GM03348 (cell line): ENCODE results near the gene PRDX5.
A peak's percentile ranks its signal among the peaks of the same experiment; 100 is the strongest.

Source experiments
- DNase-seq: peaks from one replicate; pipeline ENCODE4 v3.0.0; 2012; ENCODE audit warnings: low spot score

PRDX5 gene

DNA sequence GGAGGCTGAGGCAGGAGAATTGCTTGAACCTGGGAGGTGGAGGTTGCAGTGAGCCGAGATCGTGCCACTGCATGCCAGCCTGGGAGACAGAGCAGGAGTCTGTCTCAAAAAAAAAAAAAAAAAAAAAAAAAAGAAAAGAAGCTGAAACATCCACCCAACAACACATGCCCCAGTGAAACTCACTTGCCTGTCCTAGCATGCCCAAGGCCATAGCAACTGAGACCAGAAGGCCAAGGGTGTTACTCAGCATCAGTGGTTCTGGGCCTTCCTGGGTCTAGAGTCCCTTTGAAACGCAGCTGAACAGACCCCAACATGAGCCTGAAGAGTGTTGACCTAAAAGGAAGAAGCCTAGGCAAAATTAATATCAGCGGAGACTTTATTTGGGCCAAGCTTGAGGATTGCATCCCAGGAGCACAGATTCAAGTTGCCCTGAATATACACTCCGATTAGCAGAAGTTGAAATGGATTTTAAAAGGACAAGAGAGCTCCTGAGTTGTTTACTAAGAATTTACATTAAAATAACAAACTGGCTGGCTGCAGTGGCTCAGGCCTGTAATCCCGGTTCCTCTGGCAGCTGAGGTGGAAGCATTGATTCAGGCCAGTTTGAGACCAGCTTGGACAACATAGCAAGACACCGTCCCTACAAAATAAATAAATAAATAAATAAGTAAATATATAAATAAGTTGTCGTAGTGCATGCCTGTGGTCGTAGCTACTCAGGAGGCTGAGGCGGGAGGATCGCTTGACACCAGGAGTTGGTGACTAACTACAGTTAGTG lies 7.0 kb downstream of the PRDX5 start:
- DNase-seq = no peak

DNA sequence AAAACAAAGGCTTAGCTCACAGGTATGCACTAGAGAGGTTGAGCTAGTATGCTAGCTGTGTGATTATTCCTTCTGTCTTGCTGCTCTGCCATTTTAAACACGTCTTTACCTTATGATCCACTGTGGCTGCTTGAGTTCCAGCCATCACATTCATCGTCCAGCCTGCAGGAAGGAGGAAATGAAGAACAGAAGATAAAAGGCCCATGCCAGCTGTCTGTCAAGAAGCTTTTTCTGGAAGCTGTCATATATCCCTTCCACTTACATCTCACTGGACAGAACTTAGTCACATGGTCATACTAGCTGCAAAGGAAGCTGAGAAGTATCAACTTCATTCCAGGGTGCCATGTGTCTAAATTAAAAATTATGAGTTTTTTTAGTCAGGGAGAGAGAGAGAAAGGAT lies 9.5 kb downstream of the PRDX5 start:
- DNase-seq = no peak

DNA sequence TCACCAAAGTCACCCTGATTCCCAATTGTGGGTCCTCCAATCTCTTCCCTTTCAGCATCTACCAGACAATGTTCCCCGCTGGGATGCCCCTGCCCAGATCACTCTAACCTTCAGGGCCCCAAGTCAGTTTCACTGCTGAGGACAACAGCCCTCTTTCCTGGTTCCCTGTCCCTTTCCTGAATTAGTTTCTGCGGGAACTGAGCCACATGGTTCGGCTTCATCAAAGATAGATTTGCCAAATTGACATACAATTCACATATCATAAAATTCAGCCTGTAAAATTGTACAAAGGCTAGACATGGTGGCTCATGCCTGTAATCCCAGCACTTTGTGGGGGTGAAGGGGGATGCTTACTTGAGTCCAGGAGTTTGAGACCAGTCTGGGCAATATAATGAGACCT lies 10.1 kb downstream of the PRDX5 start:
- no peak for DNase-seq

DNA sequence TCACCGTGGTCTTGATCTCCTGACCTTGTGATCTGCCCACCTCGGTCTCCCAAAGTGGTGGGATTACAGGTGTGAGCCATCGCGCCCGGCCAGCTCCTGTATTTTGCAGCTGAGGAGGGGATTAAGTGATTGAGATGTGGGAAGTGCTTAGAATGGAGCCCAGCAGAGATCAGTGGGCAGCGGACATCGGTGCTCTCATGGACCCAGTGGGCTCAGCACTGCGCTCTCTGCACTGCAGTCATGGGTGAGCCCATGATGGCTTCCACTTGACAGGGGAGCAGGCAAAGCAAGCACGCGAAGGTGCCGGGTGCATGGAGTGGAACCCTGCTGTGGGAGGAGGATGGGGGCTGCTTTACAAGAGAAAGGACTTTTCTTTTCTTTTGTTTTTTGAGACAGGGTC lies 13.0 kb downstream of the PRDX5 start:
- DNase-seq = no peak

DNA sequence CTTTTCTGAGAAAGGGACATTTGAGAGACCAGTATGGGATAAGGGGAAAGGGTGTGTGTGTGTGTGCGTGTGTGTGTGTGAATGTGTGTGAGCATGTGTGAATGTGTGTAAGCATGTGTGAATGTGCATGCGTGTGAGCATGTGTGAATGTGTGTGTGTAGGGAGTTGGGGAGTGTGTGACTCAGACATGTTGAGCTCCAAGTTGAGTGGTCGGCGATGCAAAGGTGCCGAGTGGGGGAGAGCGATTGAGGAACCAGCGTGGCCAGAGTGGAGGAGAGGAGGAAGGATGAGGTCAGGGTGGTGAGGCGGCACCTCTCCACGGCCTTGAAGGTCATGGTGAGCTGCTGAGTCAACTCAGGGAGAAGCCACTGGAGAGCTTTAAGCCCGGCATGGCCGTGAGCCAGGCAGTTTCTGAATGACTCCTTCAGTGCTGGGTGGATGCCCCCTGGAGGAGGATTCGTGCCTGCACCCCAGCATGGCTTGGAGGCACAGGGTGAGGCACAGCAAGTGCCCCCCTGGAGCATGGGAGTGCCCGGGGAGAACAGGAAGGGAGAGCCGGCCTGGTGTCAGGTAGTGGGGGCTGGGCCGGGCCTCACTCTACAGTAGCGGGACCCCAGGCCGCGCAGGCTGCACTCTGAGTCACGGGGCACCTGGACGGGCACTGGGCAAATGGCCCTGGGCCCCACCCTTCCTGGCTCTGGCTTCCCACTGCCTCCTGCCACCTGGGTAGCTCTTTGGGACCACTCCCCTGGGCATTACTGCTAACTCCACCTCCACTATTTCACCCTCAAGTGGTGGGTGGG lies 13.8 kb downstream of the PRDX5 start:
- peak; percentile 87 for DNase-seq

DNA sequence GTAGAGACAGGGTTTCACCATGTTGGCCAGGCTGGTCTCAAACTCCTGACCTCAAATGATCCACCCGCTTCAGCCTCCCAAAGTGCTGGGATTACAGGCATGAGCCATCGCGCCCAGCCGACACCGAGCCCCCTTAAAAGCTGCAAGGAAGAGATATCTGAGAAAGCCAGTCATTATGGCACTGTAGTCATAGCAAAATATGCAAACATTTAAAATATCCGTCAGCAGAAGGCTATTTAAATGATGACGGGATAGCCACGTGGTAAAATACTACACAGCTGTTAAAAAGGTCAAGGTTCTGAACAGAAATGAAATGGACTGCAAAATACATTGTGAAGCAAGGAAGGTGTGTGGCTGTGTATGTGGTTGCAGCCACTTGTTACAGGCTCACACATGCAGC lies 15.6 kb downstream of the PRDX5 start:
- no peak for DNase-seq

DNA sequence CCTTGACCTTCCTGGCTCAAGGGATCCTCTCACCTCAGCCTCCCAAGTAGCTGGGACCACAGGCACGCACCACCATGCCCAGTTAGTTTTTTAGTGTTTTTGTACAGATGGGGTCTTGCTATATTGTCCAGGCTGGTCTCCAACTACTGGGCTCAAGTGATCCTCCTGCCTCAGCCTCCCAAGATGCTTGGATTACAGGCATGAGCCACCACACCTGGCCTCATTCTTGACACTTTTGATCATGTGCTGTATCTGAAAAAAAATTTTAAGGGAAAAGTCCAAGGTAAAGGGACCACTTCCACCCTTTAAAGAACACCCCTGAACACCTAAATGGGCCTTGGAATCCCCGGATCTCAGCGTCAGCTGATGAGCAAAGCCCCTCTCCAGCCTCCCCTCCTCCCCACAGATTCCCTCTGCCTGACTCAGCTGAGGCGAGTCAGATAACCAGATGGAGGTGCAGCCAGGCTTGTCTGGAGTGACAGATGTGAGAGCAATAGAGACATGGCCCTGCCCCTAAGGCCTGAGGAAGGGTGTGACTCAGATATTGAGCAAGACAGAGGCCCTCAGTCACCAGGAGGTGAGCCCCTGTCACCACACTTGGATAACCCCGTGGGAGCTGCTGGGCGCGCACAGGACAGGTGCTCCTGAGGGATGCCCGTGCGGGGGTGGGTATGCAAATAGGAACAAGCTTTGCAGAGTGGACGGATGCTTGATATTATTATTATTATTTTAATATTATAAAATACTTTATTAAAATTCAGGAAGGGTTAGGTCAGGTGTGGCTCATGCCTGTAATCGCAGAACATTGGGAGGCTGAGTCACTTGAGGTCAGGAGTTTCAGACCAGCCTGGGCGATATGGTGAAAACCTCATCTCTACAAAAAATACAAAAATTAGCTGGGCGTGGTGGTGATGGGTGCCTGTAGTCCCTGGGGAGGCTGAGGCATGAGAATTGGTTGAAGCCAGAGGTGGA lies 17.1 kb downstream of the PRDX5 start:
- peak; percentile 90 for DNase-seq

DNA sequence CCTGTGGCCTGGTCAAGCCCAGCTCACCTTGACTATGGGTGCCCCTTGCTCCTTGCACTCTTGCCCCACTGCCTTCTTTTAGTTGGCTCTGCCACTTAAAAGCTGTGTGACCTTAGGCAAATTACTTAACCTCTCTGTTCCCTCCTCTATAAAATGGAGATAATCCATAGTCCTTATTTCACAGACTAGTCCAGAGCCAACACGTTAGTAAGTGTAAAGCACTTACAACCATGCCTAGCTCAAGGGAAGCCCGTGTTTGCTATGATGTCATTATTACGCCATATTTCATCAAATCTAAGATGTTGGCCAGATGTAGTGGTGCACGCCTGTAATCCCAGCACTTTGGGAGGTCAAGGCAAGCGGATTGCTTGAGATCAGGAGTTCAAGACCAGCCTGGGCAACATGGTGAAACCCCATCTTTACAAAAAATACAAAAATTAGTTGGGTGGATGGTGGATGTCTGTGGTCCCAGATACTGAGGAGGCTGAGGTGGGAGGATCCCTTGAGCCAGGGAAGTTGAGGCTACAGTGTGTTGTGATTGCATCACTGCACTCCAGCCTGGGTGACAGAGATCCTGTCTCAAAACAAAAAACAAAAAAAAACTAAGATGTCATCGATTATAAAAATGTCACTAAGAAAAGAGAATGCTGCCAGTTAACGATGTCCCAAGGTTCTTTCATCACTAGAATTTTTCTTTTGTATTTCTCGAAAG lies 19.8 kb downstream of the PRDX5 start:
- no peak for DNase-seq

DNA sequence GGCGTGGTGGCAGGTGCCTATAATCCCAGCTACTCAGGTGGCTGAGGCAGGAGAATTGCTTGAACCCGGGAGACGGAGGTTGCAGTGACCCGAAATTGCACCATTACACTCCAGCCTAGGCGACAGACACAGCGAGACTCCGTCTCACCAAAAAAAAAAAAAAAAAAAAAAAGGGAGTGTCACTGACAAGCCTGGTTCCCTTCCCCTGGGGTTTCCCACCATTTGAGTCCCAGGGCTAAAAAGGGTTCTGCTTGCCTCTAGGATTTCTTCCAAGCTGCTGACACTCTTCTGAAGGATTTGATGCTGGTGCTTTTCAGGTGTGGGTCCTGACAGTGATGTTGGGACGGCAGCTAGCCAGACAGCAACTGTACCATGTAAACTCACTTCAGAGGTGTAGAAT lies 20.8 kb downstream of the PRDX5 start:
- DNase-seq = no peak

DNA sequence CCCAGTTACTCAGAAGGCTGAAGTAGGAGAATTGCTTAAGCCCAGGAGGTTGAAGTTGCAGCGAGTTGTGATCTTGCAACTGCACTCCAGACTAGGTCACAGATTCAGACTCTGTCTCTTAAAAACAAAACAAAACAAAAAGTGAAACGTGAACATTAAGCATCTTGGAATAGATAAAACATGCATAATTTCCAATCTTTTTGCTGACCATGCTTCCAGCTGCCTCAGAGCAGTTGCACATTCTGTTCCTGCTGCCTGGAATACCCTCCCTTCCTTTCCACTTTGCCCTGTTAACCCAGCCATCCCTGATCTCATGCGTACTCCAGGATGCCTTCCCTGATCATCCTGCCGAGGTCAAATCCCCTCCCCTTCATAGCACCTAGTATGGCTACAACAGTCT lies 21.4 kb downstream of the PRDX5 start:
- DNase-seq = no peak

DNA sequence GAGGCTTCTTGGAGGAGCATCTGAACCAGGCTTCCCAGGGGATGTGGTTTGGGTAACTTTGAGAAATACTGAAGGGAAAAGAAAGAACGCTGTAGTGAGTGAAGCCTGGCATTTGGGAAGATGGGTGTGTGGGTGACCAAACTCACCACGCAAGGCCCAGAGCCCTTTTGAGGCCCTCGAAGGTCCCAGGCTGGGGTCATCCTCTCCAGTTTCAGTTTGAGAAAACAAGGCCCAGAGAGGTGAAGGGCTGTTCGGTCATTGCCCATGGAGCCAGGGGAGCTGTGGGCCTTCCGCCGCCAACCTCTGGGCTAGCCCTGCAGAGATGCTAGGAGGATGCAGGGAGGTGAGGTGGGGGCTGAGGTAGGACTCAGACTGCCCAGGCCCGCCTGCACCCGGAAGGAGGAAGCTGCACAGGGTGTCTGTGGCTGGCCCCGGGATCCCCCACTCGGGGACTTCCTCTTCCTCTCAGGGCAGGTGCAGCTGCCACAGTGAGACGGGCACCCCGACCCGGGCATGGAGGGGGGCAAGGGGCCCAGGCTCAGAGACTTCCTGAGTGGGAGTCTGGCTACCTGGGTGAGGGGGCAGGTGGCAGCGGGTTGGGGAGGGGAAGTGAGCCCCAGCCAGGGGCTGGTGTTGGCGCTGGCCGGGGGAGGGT lies 22.0 kb downstream of the PRDX5 start, which contains the start of gene CCDC88B:
CCDC88B (plus strand) TSS at position 451 of the 655 bp plus-strand sequence; CDS start at position 514, 63 bp downstream.
- no peak for DNase-seq

DNA sequence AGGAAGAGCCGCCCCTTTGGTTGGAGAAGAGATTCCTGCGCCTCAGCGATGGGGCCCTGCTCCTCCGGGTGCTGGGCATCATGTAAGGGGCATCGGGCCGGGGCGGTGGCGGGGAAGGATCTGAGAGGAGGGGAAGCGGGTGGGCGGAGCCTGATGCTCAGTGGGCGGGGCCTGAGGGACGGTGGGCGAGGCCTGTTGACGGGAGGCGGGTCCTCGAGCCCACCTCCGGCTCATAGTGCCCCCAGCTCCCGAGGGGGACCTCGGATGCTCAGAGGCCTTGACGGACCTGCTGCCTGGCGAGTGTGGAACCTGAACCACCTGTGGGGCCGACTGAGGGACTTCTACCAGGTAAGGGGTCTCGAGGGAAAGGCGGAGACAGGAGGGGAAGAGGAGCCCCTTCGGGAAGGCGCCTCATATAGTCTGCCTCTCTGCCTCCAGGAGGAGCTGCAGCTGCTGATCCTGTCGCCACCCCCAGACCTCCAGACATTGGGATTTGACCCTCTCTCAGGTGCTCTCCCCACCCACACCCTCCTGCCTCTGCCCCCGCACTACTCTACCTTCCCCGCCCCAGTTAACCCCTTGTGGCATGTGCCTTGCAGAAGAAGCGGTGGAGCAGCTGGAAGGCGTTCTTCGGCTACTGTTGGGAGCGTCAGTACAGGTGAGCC lies 22.9 kb downstream of the PRDX5 start:
- peak; percentile 33 for DNase-seq

DNA sequence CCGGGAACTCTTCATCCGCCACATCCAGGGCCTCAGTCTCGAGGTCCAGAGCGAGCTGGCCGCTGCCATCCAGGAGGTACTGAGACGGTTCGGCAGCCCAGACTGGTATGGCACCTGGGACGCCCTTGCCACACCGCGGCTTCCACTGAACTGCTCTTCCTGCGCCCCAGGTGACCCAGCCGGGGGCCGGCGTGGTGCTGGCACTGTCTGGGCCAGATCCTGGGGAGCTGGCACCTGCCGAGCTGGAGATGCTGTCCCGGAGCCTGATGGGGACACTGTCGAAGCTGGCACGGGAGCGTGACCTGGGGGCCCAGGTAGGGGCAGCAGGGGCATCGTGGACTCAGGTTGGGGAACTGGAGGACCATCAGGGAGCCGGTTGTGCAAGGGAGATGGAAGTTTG lies 23.5 kb downstream of the PRDX5 start:
- DNase-seq = no peak

DNA sequence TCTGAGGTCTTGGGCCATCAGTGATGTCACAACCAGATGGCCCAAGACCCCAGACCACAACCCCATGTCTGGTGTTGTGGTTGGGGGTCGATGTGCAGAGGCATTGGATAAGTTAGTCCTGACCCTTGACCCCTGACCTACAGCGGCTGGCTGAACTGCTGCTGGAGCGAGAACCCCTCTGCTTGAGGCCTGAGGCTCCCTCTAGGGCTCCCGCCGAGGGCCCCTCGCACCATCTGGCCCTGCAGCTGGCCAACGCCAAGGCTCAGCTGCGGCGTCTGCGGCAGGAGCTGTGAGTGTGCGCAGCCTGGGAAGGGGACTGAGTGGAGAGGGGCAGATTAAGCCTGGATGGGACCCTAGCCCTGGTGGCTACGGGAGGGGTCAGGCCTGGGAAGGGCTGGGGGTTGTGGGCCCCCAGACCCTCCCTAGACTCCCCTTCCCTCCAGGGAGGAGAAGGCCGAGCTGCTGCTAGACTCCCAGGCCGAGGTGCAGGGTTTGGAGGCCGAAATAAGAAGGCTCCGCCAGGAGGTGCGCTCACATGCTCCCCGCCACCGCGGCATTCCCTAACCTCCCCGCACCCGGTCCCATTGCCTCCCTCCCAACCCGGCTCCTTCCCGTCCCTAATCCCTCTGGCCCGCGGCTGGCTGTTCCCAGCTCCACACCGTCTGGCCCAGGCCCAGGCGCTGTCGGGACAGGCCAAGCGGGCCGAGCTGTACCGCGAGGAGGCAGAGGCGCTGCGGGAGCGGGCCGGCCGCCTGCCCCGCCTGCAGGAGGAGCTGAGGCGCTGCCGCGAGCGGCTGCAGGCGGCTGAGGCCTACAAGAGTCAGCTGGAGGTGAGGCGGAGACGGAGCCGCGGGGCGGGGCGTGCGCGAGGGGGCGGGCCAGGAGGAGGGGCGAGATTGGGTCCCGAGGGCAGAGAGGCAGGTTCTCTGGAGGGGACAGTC lies 24.2 kb downstream of the PRDX5 start:
- DNase-seq = peak; percentile 96

DNA sequence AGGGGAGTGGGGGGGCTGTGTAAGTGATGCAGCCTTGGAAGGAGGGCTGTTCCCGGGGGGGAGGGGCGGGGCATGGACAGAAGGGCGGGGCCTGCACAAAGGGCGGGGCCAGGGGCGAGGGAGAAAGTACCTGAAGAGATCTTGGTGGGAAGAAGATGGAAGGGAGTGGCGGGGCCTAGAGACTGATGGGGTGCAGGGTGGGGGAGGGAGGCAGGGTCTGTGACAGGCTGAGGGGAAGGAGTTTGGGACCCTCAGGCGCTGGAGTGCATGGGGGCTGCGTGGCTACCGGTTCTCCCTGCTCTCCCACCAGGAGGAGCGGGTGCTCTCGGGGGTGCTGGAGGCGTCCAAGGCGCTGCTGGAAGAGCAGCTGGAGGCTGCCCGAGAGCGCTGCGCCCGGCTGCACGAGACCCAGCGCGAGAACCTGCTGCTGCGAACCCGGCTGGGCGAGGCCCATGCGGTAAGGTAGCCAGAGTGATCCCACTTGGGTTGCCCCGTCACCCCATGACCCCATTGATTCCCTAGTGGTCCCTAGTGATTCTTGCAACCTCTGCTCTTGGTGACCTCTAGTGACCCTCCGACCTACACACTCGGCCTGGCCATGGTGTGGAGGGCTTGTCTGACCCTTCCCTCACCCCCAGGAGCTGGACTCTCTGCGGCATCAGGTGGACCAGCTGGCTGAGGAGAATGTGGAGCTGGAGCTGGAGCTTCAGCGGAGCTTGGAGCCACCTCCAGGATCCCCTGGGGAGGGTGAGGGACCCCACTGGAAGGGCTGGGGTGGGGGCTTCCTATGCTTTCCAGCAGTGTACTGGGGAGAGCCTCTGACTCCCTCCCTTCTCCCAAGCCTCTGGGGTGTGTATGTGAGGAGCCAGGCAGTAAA lies 25.2 kb downstream of the PRDX5 start:
- no peak for DNase-seq

DNA sequence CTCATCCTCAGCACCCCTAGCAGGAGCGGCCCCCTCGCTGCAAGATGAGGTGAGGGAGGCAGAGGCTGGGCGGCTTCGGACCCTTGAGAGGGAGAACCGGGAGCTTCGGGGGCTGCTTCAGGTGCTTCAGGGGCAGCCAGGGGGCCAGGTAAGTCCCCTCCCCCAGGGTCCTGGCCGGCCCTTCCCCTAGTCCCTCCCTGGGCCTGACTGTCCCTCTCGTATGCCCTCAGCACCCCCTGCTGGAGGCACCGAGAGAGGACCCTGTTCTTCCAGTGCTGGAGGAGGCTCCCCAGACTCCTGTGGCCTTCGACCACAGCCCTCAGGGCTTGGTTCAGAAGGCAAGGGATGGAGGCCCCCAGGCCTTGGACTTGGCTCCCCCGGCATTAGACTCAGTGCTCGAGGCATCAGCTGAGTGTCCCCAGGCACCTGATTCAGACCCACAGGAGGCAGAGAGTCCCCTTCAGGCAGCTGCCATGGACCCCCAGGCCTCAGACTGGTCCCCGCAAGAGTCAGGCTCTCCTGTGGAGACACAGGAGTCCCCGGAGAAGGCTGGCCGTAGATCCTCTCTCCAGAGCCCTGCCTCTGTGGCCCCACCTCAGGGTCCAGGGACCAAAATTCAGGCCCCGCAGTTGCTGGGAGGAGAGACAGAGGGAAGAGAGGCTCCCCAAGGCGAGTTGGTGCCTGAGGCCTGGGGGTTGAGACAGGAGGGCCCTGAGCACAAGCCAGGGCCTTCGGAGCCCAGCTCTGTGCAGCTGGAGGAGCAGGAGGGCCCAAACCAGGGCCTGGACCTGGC lies 26.0 kb downstream of the PRDX5 start:
- DNase-seq = no peak

DNA sequence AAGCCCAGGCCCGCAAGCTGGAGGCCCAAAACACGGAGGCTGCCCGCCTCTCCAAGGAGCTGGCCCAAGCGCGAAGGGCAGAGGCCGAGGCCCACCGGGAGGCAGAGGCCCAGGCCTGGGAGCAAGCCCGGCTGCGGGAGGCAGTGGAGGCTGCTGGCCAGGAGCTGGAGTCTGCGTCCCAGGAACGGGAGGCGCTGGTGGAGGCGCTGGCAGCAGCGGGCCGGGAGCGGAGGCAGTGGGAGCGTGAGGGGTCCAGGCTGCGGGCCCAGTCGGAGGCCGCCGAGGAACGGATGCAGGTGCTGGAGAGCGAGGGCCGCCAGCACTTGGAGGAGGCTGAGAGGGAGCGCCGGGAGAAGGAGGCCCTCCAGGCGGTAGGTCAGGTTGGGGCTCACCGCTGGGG lies 26.9 kb downstream of the PRDX5 start:
- no peak for DNase-seq
